MCF 10A (cell line): ENCODE measurements around the gene S100Z. TPM values are rescaled to one million over a fixed set of nuclear protein-coding genes. Genes with fewer than 3 reads are reported as not detected.

Experiments
- Bru-seq: library from RNA; stranded (reverse); fragments of 400-500 nt; gene quantifications from one replicate; lab custom pipeline; 2021; lab: Mats Ljungman, UMichigan
- BruChase-seq, 2 experiments: library from RNA; stranded (reverse); fragments of 400-500 nt; gene quantifications; one replicate each; lab custom pipeline; 2021; lab: Mats Ljungman, UMichigan
- BruUV-seq: library from RNA; stranded (reverse); fragments of 400-500 nt; replicated peaks from 2 replicates; lab custom pipeline; 2021; lab: Mats Ljungman, UMichigan
- CTCF ChIA-PET: fragments of 300-600 bp; sonication (Branson Sonifier 250); formaldehyde crosslinking; extraction: SDS; loops from one replicate; lab custom pipeline; 2021; ENCODE audit warnings: antibody characterized with exemption, inconsistent platforms; lab: Yijun Ruan, JAX
- POLR2A ChIA-PET: fragments of 300-600, 350-650 bp; sonication (Branson Sonifier 250); formaldehyde crosslinking; extraction: SDS; loops from one replicate; lab custom pipeline; 2020; ENCODE audit warnings: antibody characterized with exemption, inconsistent platforms; lab: Yijun Ruan, JAX
- DNase-seq: peaks from one replicate; pipeline ENCODE4 v3.0.0-alpha.2; 2018; ENCODE audit not compliant: unreplicated experiment
- H3K27ac Mint-ChIP-seq: one replicate; pipeline ENCODE4 v1.8.0; 2022; ENCODE audit warnings: mild to moderate bottlenecking, low read depth, mixed read lengths; ENCODE audit not compliant: unreplicated experiment
- H3K27me3 Mint-ChIP-seq: one replicate; pipeline ENCODE4 v1.8.0; 2022; ENCODE audit warnings: mixed read lengths; ENCODE audit not compliant: insufficient read depth, unreplicated experiment
- H3K36me3 Mint-ChIP-seq: one replicate; pipeline ENCODE4 v1.8.0; 2022; ENCODE audit warnings: mild to moderate bottlenecking, moderate library complexity, mixed read lengths; ENCODE audit not compliant: insufficient read depth, unreplicated experiment
- H3K4me1 Mint-ChIP-seq: one replicate; pipeline ENCODE4 v1.8.0; 2022; ENCODE audit warnings: mixed read lengths; ENCODE audit not compliant: insufficient read depth, unreplicated experiment
- H3K4me3 Mint-ChIP-seq: one replicate; pipeline ENCODE4 v1.8.0; 2022; ENCODE audit warnings: mild to moderate bottlenecking, moderate library complexity, mixed read lengths; ENCODE audit not compliant: unreplicated experiment
- H3K9me3 Mint-ChIP-seq: one replicate; pipeline ENCODE4 v1.8.0; 2022; ENCODE audit warnings: mixed read lengths; ENCODE audit not compliant: unreplicated experiment
- CTCF ChIP-seq: fragments of 200-600 bp; IDR thresholded peaks from one replicate; pipeline ENCODE4 v1.8.0; 2022; ENCODE audit warnings: antibody characterized with exemption, mild to moderate bottlenecking; ENCODE audit not compliant: unreplicated experiment
- intact Hi-C: fragments of 100-400 bp; cut with micrococcal nuclease; formaldehyde crosslinking; loops from 2 replicates; pipeline ENCODE4 v1.14.1; 2022
- long read RNA-seq: library from polyadenylated mRNA; stranded (forward); transcript quantifications from one replicate; pipeline ENCODE4 v2.0.0, GENCODE V29; 2022
- total RNA-seq: library from RNA; stranded (reverse); gene quantifications from 2 replicates; pipeline ENCODE4 v1.2.3, GENCODE V29; 2022

Gene S100Z
- total RNA-seq (not detected in 2 replicates), Bru-seq, nascent RNA (percentile 8 among the genes with signal in this experiment), BruChase-seq, experiment 1, labeled RNA remaining after a 6-hour chase (percentile 11 among the genes with signal in this experiment), BruChase-seq, experiment 2, labeled RNA remaining after a 2-hour chase (percentile 10 among the genes with signal in this experiment)
- long read RNA-seq, result 0 reads

- Mint-ChIP-seq H3K9me3 (no peaks in the 10 kb centered on the region), H3K27ac (no peak within 1 kb of the TSS), H3K36me3 (no peaks in the 10 kb centered on the region), H3K4me1 (no peaks in the 10 kb centered on the region), H3K4me3 (no peak within 1 kb of the TSS), H3K27me3 (no peaks in the 10 kb centered on the region)
- no TSS peak for BruUV-seq
- no peak for DNase-seq
- TF ChIP-seq CTCF, result no peak
- POLR2A ChIA-PET, result no interaction called here
- CTCF ChIA-PET, result interaction anchor here (0.7 to 0.9 kb wide), 3 partner anchors 9 to 29 kb away, joined by 3 to 5 read pairs (median 3); no protein-coding TSS in a partner anchor
- intact Hi-C loops, result no loop called here
These were observed at the start of gene S100Z for GRCh38 chr5:76849419-76850291. S100Z (plus strand) TSS chr5:76850014; CDS start chr5:76875360, 25,346 bp downstream.

- no TSS peak for BruUV-seq
- ChIA-PET CTCF (interaction anchor here (1.2 to 1.3 kb wide), 2 partner anchors 11 to 26 kb away, joined by 4 to 7 read pairs; no protein-coding TSS in a partner anchor), POLR2A (interaction anchor here (0.9 to 1.0 kb wide), 2 partner anchors 11 to 107 kb away, joined by 3 to 4 read pairs; no protein-coding TSS in a partner anchor)
- no peaks in the 10 kb centered on the region for H3K27me3 Mint-ChIP-seq
- peak overlapping the region; percentile 44 for H3K27ac Mint-ChIP-seq
- no peak for TF ChIP-seq CTCF
- H3K36me3 Mint-ChIP-seq, result no peaks in the 10 kb centered on the region
- H3K9me3 Mint-ChIP-seq, result peaks cover 7% of the 10 kb centered on the region
- intact Hi-C loops, result no loop called here
- peaks cover 24% of the 10 kb centered on the region for H3K4me1 Mint-ChIP-seq
- DNase-seq, result no peak
- no peak overlapping the region for H3K4me3 Mint-ChIP-seq
These were observed 49.2 kb upstream of the S100Z start for GRCh38 chr5:76800579-76800978.

- TF ChIP-seq CTCF, result no peak
- ChIA-PET CTCF (interaction anchor here (1.3 kb wide), 1 partner anchor 27 kb away, joined by 4 read pairs; no protein-coding TSS in a partner anchor), POLR2A (interaction anchor here (0.5 to 1.6 kb wide), 5 partner anchors 9 to 1084 kb away, joined by 3 to 5 read pairs (median 3); no protein-coding TSS in a partner anchor)
- Mint-ChIP-seq H3K4me1 (peaks cover 31% of the 10 kb centered on the region), H3K4me3 (no peak overlapping the region), H3K36me3 (no peaks in the 10 kb centered on the region), H3K27me3 (no peaks in the 10 kb centered on the region), H3K27ac (peak overlapping the region; percentile 44), H3K9me3 (peaks cover 7% of the 10 kb centered on the region)
- intact Hi-C loops, result no loop called here
- DNase-seq, result peak; percentile 96
- BruUV-seq, result no TSS peak
These were observed 48.5 kb upstream of the S100Z start for GRCh38 chr5:76801159-76801802.
